Mammary epithelial cell (primary cell): ENCODE data around the gene TNIK.

Experiments used
- EZH2 ChIP-seq: IDR thresholded peaks from 2 replicates; pipeline ENCODE4 v1.6.1; 2012; ENCODE audit warnings: low read length, inconsistent platforms, borderline replicate concordance
- TF ChIP-seq, protein P1 (sequence below), 2 donors: IDR thresholded peaks in 1 of 2; conservative IDR thresholded peaks in 1 of 2; 2 replicates each; pipeline ENCODE4 v1.5.1; 2011 to 2012; ENCODE audit warnings: inconsistent platforms in 2 of 2, low read length in 2 of 2, mild to moderate bottlenecking in 2 of 2, control low read depth in 1 of 2, low read depth in 1 of 2; ENCODE audit not compliant: insufficient read depth in 1 of 2; ENCODE audit errors: extremely low read depth in 1 of 2

DNA sequence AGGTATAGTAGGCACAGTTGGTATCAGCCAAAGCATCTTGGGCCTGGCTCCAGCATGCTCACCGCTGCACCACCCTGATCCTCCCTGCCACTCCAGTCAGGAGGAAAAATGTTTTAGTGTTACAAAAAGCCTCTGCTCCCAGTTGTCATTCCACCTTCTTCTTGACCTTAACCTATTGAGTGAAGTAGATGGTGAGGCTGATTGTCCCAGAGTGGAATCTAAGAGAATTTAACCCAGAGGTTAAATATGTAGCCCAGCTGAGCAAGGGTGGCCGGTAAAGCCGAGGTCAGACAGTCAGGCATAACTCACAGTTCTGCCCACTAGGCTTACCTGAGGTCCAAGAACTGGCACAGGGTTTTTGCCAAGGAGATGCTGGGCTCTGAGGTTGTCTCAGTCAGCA is 30.7 kb upstream of the TNIK start:
- TF ChIP-seq, protein P1, sequence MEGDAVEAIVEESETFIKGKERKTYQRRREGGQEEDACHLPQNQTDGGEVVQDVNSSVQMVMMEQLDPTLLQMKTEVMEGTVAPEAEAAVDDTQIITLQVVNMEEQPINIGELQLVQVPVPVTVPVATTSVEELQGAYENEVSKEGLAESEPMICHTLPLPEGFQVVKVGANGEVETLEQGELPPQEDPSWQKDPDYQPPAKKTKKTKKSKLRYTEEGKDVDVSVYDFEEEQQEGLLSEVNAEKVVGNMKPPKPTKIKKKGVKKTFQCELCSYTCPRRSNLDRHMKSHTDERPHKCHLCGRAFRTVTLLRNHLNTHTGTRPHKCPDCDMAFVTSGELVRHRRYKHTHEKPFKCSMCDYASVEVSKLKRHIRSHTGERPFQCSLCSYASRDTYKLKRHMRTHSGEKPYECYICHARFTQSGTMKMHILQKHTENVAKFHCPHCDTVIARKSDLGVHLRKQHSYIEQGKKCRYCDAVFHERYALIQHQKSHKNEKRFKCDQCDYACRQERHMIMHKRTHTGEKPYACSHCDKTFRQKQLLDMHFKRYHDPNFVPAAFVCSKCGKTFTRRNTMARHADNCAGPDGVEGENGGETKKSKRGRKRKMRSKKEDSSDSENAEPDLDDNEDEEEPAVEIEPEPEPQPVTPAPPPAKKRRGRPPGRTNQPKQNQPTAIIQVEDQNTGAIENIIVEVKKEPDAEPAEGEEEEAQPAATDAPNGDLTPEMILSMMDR (conservative IDR thresholded peaks at IDR 0.05 in 1 of 2, IDR thresholded peaks at IDR 0.05 in 1 of 2; ENCODE audit: extremely low read depth in 1 of 2, insufficient read depth in 1 of 2, low read depth in 1 of 2, low read length in 2 of 2), result no peak
- TF ChIP-seq EZH2, result no peak
